Testis (tissue), 2 donors: Measurements from ENCODE around the gene DNAJC5.

Source experiments
- CTCF ChIP-seq, 3 experiments: fragments of 450-650 bp in 2 of 3; fragments of 200-600 bp in 1 of 3; sonication (generic) in 1 of 3; IDR thresholded peaks; one replicate each; pipeline ENCODE4 v1.5.1; 2016 to 2019; ENCODE audit warnings: antibody characterized with exemption in 3 of 3, mild to moderate bottlenecking in 2 of 3, moderate library complexity in 1 of 3
- POLR2A ChIP-seq: fragments of 450-650 bp; IDR thresholded peaks from one replicate; pipeline ENCODE4 v1.6.1; 2017; ENCODE audit warnings: antibody characterized with exemption, mild to moderate bottlenecking, moderate library complexity

- TF ChIP-seq CTCF (IDR thresholded peaks at IDR 0.05) (no peak), POLR2A (no peak)
Measured at GRCh38 chr20:63861365-63861934, 33.5 kb upstream of the DNAJC5 start, which contains the start of gene ABHD16B.
